Fibroblast of skin of left biceps (primary cell): ENCODE results near the gene DNAAF5.

Source experiments
- DNase-seq, 2 experiments: peaks; one replicate each; pipeline ENCODE4 v3.0.0-alpha.2; 2013; ENCODE audit warnings: low read depth in 2 of 2

Gene DNAAF5

DNA sequence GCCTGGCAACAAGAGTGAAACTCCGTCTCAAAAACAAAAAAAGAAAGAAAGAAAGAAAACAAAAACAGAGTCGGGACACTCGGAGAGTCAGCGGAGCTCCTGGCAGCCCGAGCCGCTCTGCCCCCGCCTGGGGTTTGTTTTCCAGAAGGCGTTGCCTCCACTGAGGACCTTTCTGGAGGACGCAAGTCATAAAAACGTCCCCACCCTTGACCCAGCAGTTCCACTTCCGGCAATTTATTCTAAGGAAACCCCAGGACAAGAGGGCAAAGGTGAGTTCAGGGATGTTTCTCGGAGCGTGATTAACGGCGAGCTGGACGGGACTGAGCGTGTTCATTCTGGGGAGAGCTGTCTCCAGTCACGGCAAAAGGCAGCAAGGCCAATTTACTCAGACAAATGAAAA, 78.8 kb downstream of the DNAAF5 start:
- no peak for DNase-seq

DNA sequence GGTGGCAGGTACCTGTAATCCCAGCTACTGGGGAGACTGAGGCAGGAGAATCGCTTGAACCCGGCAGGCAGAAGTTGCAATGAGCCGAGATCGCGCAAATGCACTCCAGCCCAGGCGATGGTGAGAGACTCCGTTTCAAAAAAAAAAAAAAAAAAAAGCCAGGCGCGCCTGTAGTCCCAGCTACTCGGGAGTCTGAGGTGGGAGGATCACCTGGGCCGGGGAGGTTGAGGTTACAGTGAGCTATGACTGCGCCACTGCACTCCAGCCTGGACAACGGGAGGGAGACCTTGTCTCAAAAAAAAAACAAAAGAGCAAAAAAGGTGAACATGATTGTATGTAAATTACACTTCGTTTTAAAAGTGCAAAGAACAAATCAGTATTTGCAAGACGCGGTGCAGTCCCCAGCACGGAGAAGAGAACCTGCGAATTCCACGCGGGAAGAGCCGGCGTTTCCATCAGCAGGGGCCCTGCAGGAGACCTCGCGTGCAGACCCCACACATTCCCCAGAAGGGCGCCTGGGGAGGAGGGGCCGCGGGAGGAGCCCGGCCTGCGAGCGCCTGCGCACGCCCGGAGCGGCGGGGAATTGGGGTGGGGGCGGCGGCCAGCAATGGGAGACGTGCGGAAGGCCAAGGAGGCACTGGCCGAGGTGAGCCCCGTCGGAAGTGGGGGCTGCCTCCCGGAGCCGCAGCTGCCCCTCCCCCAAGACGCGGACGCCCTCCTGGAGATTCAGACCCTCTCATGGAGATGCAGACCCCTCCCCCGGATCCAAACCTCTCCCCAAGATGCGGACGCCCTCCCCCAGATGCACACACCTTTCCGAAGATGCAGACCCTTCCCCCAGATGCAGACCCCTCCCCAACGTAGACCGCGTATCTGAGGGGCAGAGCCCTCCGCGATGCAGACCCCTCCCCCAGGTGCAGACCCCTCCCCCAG, 89.1 kb downstream of the DNAAF5 start:
- DNase-seq = no peak

DNA sequence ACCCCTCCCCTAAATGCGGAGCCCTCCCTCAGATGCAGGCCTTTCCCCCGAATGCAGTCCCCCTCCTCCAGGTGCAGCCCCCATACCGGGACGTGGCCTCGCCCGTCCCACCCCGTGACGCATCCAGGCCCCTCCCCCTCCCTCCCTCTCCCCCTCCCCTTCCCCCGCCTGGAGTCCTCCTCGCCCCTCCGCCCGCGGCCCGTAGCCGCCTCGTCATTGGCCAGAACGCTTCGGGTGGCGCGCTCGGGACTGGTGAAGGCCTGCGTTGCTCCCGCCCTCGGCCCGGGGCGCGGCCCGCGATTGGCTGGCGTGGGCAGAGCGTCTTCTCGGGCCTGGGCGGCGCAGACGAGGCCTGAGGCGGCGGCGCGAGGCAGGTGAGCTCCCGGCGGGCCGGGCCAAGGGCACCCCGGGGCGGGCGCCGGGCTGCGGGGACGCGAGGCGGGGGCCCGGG, 89.8 kb downstream of the DNAAF5 start:
- peak; percentile 92 to 94 for DNase-seq

DNA sequence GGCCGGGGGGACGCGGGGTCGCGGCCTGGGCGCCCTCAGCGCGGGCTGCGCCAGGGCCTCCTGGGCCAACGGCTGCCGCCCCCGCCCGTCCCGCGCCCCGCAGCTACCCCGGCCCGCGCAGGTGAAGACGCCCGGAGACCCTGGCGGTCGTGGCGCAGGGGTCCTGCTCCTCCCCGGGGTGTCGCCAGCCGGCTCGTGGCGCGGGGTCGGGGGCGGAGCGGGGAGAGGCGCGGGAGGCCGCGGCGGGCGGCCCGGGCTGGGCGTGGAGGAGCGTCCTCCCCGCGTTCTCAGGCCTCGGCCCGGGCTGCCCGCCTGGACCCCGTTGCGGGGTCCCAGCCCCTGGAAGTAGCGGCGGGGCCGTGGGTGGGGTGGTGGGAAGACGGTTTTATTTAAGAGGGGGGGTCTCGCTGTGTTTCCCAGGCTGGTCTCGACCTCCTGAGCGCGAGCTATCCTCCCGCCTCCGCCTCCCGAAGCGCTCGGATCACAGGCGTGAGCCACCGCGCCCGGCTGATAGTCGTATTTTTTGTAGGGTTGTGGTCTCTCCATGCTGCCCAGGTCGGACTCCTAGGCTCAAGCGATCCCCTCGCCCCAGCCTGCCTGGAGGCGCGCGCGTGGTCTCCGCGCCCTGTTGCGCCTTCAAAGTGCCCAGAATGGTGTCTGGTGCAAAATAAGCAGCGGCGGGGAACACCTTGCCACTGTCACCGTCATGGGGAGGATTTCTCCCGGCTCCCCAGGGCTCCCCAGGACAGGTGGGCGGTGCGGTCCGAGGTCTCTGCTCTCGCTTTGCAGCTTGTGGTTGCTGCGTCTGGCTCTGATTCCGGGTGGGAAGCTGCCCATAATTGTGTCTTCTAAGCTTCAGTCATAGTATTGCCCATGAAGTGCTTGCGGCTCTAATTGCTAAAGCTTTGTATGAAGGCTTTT, 90.5 kb downstream of the DNAAF5 start:
- DNase-seq = no peak

DNA sequence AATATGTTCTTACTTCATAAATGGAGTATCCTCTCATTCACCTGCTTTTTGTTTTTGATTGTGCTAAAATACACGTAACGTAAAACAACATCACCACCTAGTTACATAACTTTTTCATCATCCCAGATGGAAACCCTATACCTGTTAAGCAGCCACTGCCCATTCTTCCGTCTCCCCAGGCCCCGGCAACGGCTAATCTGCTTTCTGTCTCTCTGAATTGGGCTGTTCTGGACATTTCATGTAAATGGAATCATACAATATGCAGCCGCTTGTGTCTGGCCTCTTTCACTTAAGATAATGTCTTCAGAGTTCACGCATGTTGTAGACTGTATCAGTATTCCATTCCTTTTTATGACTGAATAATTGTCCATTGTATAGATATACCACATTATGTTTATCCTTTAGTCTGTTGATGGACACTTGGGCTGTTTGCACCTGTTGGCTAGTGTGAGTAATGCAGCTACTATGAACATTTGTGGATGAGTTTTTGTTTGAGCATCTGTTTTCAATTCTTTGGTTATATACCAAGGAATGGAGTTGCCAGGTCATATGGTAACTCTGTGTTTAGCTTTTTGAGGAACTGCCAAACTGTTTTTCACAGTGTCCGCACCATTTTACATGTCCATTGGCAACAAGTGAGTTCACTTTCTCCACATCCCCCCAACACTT, 91.7 kb downstream of the DNAAF5 start:
- peak; percentile 46 to 47 for DNase-seq

DNA sequence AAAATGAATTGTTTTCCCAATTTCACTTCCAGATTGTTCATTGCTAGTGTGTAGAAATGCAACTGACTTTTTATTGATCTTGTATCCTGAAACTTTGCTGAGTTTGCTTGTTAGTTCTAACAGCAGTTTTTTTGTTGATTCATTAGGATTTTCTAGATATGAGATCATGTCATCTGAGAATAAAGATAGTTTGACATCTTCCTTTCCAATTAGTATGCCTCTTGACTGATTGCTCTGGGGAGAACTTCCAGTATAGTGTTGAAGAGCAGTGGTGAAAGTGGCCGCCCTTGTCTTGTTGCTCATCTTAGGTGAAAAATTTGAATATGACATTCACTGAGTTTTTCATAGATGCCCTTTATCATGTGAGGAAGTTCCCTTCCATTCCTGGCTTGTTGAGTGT, 93.8 kb downstream of the DNAAF5 start:
- no peak for DNase-seq

DNA sequence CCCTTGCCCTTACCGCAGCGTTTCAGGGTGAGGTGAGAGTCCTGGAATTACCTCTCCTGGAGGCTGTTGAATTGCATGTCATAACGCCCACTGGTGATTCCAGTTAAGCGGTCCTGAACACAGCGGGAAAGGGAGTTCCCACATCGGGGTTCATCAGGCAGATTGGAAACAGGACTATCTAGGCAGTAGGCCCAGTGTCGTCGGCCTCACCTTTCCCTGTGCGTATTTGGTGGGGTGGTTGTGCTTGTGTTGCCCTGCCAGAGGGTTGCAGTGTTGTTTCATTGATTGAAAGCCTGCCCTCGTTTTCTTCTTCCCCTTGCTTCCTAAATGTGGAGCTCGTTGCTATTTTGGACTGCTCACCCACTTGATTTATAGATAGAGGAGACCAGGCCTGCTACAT, 95.2 kb downstream of the DNAAF5 start:
- no peak for DNase-seq

DNA sequence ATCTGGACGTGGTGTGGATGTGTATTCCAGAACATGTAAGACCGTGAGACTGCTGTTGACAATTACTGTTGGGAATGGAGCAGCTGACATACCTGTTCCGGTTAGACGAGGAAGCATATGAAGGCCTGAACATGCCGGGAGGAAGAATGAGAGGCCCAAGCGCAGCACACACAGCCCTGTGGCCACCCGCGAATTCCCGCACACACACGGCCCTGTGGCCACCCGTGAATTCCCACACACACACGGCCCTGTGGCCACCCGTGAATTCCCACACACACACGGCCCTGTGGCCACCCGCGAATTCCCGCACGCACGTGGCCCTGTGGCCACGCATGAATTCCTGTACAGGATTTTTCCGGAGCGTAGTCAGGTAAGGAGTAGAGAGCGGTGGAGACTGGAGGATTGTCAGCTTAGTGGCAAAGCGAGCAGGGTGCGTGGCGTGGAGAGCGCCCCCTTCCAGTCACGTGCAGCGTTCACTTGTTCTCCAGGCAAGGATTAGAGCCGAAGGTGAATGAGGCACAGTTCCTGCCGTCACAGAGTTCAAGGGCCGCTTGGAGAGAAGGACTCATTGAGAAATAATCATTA, 96.3 kb downstream of the DNAAF5 start:
- DNase-seq = no peak

DNA sequence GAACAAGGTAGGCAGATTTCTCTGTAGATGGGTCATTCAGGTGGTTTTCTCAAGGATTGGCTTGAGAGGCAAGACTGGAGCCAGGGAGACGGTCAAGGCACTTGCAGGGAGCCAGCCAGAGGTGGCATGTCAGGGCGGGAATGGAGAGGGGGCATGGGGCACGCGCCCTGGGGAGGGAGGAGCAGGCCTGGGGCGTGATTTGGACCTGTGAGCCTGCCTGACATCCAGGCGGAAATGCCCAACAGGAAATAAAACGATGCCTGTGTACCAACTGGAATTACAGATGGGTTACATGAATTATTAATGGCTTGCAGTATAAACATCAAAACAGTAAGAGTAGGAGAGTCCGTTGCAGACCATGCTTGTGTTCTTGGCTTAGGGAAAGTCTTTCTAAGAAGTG, 97.2 kb downstream of the DNAAF5 start:
- no peak for DNase-seq

DNA sequence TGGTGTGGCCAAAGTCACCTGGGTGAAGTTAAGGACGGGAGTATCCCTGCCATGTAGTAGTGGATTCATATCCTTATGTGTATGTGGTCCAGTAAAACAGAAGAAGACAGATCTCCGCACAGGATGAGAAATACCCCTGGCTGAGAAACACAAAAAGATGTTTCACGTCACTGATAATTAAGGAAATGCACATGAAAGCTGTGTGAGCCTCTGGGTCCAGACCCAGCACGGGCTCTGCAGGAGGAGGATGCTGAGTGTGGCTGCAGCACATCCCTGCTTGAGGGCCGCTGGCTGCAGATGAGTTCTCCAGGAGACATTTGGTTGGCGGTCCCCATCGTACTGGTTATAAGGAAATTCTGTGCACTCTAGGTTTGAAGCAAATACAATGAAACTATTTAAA, 97.6 kb downstream of the DNAAF5 start:
- no peak for DNase-seq

DNA sequence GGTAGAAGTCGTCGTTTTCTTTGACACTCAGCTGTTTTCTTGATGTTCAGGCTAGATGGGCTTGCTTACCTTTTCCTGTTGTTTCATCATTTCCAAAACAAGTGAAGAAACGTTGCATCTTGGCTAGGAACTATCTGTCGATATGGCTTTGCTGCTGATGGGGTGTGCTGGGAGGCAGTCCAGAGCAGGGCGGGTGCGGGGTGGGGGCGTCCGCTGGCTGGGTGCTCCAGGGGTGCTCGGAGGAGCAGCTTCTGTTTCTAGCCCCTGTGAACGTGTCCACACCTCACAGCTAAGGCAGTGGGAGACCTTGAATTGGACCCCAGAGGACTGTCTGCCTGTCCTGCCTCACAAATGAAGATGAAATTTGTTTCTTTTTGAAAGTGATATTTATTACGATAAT, 98.2 kb downstream of the DNAAF5 start:
- no peak for DNase-seq

DNA sequence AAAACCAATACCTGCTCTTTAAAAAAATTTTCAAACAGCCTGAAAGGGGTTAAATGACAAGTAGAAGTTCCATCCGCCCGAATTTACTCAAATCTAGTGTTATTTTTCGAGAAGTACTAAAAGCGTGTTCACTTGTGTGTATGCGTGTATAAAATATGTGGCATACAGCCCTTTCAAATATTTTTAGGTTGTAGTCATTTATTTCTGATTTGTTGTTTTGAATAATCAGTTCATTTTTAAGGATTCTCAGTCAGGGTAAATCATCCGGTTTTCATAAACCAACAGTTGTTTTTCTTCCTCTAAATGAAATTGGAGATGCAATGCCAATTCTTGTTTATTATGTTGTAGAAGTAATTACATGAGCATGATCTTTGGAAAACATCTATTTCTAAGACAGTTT, 98.9 kb downstream of the DNAAF5 start:
- peak in 1 of 2 experiments; percentile 20 for DNase-seq

DNA sequence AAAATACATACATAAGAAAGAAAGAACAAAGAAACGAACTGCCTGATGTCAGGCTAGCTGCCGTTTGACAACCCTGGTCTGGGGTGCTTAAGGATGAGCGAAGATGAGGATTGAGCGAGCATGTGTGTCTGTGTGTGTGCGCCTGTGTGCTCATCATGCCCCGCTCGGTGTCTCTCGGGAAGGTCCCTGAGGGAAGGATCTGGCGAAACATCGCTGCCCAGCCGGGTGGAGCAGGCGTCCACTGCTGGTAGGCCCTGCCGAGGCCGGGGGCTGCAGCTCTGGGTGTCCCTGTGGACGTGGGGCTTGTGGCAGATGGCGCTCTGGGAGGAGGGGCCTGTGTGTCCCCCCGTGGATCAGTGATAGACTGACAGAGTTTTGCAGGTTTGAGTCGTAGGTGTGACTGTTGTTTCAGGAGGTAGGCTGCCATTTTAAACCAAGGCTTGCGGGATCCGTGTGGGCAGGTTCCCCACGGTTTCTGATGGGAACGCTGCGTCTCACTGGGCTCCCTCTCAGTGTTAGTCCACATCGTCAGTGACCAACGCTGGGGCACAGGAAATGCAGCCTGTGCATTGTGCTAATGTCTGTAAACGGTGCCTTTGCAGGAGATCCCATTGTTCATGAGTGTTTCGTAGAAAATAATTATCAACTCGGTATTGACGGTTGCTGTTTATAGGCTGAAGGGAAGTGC, 99.9 kb downstream of the DNAAF5 start:
- no peak for DNase-seq

DNA sequence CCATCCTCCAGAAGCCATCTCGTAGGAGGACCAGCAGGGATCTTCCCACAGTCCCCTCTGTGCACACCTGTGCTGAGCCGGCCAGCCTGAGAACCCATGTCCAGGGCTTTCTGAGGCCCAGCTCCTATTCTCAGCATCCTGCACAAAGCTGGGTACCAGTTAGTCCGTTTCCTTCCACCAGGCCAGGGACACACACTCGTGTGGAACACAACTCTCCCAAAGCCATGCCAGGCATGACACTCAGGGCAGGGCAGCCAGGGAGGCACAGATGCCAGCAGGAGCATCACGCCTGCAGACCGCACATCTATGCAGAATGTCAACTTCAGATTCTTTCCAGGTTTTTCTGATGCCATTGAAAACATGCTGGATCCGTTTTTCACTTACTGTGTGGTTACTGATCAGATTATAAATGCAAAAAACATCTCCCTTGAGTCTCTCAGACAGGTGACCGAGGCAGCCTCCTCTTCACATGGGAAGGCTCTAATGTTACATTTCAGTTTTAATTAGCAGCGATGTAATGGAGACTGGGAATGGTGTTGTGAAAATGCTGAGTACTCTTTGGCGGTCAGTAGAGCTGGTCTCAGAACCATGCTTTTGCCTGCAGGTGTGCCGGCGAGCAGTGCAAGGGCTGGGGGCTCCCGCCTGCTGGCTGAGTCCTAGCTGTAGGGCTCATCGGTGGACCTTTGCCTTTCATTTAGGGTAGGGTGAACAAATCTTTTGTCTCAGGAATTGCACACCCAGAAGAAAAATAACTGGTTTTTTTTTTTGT, 102.5 kb downstream of the DNAAF5 start:
- no peak for DNase-seq

DNA sequence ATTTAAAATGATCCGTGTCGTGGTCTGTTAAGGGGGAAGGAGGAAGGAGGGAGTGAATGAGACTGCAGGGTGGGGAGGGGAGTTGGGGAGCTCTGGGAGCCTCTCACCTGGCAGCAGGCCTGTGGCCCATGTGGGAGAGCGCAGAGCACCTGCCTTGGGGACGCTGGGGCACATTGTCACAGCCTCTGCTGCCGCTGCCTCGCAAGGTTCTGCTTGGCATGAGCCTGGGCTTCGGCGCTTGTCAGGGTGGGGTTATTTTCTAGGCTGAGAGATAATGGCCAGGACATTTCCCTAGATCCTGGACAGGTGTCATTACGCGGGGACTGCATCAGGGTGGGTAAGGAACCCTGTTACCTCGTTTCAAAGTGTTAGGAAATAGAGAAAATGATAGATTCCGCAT, 103.6 kb downstream of the DNAAF5 start:
- no peak for DNase-seq

DNA sequence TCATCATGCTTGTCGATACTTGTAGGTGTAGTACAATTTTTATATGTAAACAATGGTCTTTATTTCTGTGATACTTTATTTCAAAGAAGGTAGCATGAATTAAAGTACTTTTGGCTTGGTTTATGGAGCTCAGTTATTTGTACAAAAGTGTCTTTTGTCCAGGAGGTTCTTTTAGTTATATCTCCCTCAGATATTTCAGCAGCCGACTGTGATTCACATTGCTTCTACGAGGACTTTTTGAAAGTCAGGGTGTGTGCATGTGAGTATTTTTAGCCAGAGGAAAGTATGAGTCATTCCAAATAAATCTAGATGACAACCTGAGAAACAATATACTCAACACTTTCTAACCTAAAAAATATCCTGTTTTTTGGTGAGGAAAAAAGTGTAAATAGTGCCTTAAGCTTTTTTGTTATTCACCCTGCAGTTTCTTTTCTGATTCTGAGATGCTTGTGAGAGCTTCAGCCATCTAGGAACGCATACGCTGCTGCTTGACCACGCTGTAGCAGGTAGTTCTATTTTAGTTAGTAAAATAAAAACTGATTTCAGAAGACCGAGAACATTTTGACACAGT, 105.2 kb downstream of the DNAAF5 start:
- DNase-seq = peak; percentile 68 to 70

DNA sequence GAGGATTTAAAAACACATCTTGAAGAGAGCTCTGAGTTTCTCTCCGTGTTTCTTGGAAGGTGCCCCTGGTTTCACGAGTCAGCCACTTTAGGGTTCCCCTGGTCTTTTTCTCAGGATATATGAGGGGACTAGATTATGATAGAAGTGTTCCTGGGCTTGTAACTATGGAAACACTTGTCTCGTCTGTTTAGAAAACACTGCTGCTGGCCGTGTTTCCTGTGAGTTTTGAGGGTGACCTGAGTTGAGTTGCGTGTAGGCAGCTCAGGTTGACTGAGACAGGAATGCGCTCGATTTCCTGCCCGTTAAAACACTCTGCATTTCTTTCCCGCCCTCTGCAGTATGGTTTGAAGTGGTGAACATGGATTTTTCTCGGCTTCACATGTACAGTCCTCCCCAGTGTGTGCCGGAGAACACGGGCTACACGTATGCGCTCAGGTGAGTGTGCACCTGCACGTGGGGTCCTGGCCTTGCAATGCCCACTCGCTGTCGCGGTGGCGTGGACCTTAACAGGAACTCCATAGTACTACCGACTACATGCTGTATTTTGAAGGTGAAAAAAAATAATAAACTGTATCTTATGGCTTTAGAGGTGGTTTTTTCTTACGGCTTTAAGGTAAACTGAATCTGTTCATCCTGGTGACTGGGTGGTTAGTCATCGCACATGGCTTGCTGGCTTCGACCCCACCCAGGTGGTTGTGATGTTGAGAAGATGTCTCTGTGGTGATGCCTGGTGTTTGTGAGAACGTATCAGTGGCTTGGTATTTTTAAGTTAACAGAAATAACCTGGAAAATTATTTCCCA, 105.9 kb downstream of the DNAAF5 start, which contains the start of gene SUN1:
SUN1 (plus strand) TSS at position 310 of the 801 bp plus-strand sequence; CDS start at position 359, 49 bp downstream.
- DNase-seq = no peak

DNA sequence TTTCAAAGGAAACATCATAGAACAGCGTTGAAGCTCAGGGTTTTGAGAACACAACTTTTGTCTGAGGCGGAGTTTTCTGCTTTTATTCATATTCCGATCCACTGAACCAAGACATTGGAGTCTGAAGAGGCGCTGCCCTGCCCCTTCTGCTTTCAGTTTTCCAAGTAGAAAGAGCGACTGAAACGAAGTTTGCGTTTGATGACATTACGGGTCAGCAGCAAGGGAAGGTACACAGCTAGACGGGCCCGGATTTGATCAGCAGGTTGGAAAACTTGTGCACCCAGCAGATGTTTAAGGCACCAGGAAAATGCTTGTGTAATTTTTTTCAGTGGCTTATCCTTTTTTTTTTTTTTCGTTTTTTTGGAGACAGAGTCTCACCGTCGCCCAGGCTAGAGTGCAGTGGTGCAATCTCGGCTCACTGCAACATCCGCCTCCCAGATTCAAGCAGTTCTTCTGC, 106.5 kb downstream of the DNAAF5 start:
- no peak for DNase-seq
